ENCODE results near the gene TENT4B.
"Not testable (repeated sequence)": the region's sequence is repeated elsewhere in the genome, so short reads cannot be mapped to it uniquely, and the experiment has no call there.

TENT4B gene

GRCh38 chr16:50169555-50170096 lies 16.5 kb downstream of the TENT4B start:
- H3K27me3 ChIP-seq, result no peaks in the 10 kb centered on the region
- H3K4me1 ChIP-seq, result peaks cover 3% of the 10 kb centered on the region
- H3K4me3 ChIP-seq (ENCODE audit: low read depth, low read length), result no peak overlapping the region
- no peaks in the 10 kb centered on the region for H3K9me3 ChIP-seq
- DNase-seq, result no peak
- H3K36me3 ChIP-seq, result no peaks in the 10 kb centered on the region
- no peak for TF ChIP-seq CTCF (IDR thresholded peaks at IDR 0.05; ENCODE audit: low read depth, low read length)

- not testable (repeated sequence) for DNase-seq; H3K9me3 ChIP-seq; H3K36me3 ChIP-seq; H3K4me3 ChIP-seq (ENCODE audit: low read depth, low read length); H3K4me1 ChIP-seq; H3K27me3 ChIP-seq
These were observed 18.7 kb downstream of the TENT4B start for GRCh38 chr16:50171773-50172172.

GRCh38 chr16:50172195-50172922 lies 19.3 kb downstream of the TENT4B start:
- no peaks in the 10 kb centered on the region; the same call in 1 of the 2 replicates for H3K4me1 ChIP-seq
- H3K4me3 ChIP-seq (ENCODE audit: low read depth, low read length), result no peak overlapping the region
- no peaks in the 10 kb centered on the region for H3K9me3 ChIP-seq
- H3K36me3 ChIP-seq, result no peaks in the 10 kb centered on the region; the same call in 1 of the 2 replicates
- TF ChIP-seq CTCF (IDR thresholded peaks at IDR 0.05; ENCODE audit: low read depth, low read length), result no peak
- H3K27me3 ChIP-seq, result no peaks in the 10 kb centered on the region
- no peak for DNase-seq

GRCh38 chr16:50173316-50173715 lies 20.2 kb downstream of the TENT4B start:
- H3K4me1 ChIP-seq, result no peaks in the 10 kb centered on the region; the same call in 1 of the 2 replicates
- no peak for TF ChIP-seq CTCF (IDR thresholded peaks at IDR 0.05; ENCODE audit: low read depth, low read length)
- H3K4me3 ChIP-seq (ENCODE audit: low read depth, low read length), result no peak overlapping the region
- no peaks in the 10 kb centered on the region for H3K27me3 ChIP-seq
- no peaks in the 10 kb centered on the region; the same call in 1 of the 2 replicates for H3K36me3 ChIP-seq
- no peaks in the 10 kb centered on the region for H3K9me3 ChIP-seq
- no peak for DNase-seq

- no peak for TF ChIP-seq CTCF (IDR thresholded peaks at IDR 0.05; ENCODE audit: low read depth, low read length)
- no peaks in the 10 kb centered on the region for H3K4me1 ChIP-seq
- H3K4me3 ChIP-seq (ENCODE audit: low read depth, low read length), result no peak overlapping the region
- H3K36me3 ChIP-seq, result no peaks in the 10 kb centered on the region; the same call in 1 of the 2 replicates
- no peaks in the 10 kb centered on the region for H3K27me3 ChIP-seq
- no peak for DNase-seq
- no peaks in the 10 kb centered on the region; the same call in 1 of the 2 replicates for H3K9me3 ChIP-seq
These were observed 25.4 kb downstream of the TENT4B start for GRCh38 chr16:50178491-50178941.

- no peak for TF ChIP-seq CTCF (IDR thresholded peaks at IDR 0.05; ENCODE audit: low read depth, low read length)
- H3K4me1 ChIP-seq, result no peaks in the 10 kb centered on the region
- no peaks in the 10 kb centered on the region for H3K27me3 ChIP-seq
- peaks cover 3% of the 10 kb centered on the region for H3K36me3 ChIP-seq
- no peaks in the 10 kb centered on the region; the same call in 1 of the 2 replicates for H3K9me3 ChIP-seq
- no peak overlapping the region for H3K4me3 ChIP-seq (ENCODE audit: low read depth, low read length)
- no peak for DNase-seq
These were observed 29.3 kb downstream of the TENT4B start for GRCh38 chr16:50182441-50182840.
